Left lobe of liver (tissue), 2 donors: ENCODE data around the gene PLCD4. TPM values are rescaled to one million over a fixed set of nuclear protein-coding genes. Genes with fewer than 3 reads are reported as not detected.
A peak's percentile ranks its signal among the peaks of the same experiment; 100 is the strongest.

Source experiments
- ATAC-seq: fragments of 200-7000 bp; cut with Tn5 transposase; one replicate; pipeline ENCODE4 v1.9.1; 2020; ENCODE audit warnings: mild to moderate bottlenecking, moderate library complexity
- DNase-seq: peaks from one replicate; pipeline ENCODE4 v3.0.0-alpha.2; 2020; ENCODE audit warnings: low spot score
- total RNA-seq: library from RNA; stranded (reverse); gene quantifications from one replicate; pipeline ENCODE4 v1.2.1, GENCODE V29; 2021
- donor health status: DM: no; HTN: no; CAD: no; lungs with moderate emphysema.
- donor health status: DM: no; HTN: yes; CAD: no.

PLCD4 gene
- 0.43 TPM for total RNA-seq

GRCh38 chr2:218607436-218608115 is at the start of gene PLCD4:
Gene PLCD4 (plus strand): TSS chr2:218607899. CDS start chr2:218615740, 7,841 bp downstream.
- ATAC-seq (peak; percentile 72), DNase-seq (peak; percentile 34)

- ATAC-seq: no peak
- DNase-seq: no peak
Measured at GRCh38 chr2:218557941-218558340, 49.8 kb upstream of the PLCD4 start.

DNA sequence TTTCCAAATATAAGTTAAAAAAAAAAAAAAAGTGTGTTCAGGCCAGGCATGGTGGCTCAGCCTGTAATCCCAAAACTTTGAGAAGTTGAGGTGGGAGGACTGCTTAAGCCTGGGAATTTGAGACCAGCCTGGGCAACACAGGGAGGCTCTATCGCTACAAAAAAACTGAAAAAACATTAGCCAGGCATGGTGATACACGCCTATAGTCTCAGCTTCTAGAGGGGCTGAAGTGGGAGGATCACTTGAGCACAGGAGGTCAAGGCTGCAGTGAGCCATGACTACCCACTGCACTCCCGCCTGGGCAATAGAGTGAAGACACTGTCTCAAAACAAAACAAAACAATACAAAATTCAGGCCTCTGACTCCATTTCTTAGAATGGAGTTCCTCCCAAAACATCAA is 48.7 kb upstream of the PLCD4 start:
- DNase-seq: no peak
- no peak for ATAC-seq

DNA sequence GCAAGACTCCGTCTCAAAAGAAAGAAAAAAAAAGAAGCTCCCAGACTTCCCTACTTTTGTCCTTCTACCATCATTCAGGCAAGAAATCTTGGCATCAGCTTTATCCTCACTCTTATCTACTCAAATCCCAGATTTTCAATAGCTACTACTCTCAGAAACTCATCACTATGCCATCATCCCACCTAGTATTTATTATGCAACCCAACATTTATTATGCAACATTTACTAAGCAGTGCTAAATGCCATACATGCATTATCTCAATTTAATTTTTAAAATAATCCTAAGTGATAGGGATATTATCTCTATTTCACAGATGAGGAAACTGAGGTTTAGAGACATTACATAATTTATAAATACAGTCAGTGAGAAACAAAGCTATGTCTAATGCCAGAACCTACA is 43.6 kb upstream of the PLCD4 start:
- DNase-seq (no peak), ATAC-seq (no peak)

GRCh38 chr2:218566296-218566695 is 41.4 kb upstream of the PLCD4 start:
- no peak for DNase-seq
- no peak for ATAC-seq

- peak; percentile 65 for ATAC-seq
- DNase-seq: no peak
Measured at GRCh38 chr2:218567797-218568189, 39.9 kb upstream of the PLCD4 start.

GRCh38 chr2:218568190-218569037 is 39.3 kb upstream of the PLCD4 start, which contains the start of the genes CNOT9 and USP37:
Gene CNOT9 (plus strand): TSS chr2:218568839. CDS start chr2:218568955, 116 bp downstream.
Gene USP37 (minus strand): TSS chr2:218568351. CDS start chr2:218558653, 9,698 bp downstream.
- ATAC-seq (peak; percentile 94), DNase-seq (peak; percentile 100)

- peak; percentile 61 for DNase-seq
Measured at GRCh38 chr2:218569038-218569431, 38.7 kb upstream of the PLCD4 start.

DNA sequence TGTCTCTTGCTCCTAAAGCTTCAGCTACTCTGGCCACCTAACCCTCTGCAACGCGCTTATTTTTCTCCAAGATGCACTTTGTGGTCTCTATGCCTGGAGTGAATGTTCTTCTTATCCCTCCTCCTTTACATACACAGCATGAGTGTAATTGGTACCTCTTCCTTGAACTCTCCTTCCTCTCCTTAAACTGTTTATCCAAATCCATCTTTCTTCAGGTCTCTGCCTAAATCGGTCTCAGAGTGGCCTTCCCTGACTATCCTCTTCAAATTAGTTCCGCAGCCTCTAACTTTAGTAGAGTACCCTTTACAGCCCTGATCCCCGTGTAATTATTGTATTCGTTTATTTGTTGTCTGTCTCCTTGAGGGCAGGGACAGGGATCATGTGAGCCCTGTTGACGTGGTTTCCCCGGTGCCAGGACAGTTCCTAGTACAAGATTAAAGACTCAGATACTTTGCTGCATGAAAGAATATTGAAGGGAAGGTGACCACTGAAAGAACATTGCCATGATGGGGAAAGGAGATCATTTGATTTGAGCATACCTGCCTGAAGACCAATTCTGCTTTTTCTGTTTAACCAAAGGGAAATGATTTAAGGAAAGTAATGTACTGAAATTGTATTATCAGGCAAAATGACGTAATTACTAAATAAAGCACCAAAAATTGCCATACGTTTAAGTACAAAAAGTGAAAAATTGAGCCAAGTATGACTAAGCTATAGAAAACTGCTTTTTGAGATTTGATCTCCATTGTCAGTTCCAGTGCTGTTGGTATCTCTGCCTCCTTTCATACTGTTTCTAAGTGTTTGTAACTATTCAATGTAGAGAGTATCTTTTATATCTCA is 37.8 kb upstream of the PLCD4 start:
- DNase-seq (no peak), ATAC-seq (no peak)

More at GRCh38 chr2:218569038-218569431, 38.7 kb upstream of the PLCD4 start:
- ATAC-seq: peak; percentile 40

GRCh38 chr2:218570850-218571249 is 36.8 kb upstream of the PLCD4 start:
- no peak for DNase-seq
- no peak for ATAC-seq

GRCh38 chr2:218576854-218577253 is 30.8 kb upstream of the PLCD4 start:
- ATAC-seq: no peak
- DNase-seq: no peak

GRCh38 chr2:218577482-218578220 is 30.0 kb upstream of the PLCD4 start:
- ATAC-seq: no peak
- DNase-seq: no peak

GRCh38 chr2:218578272-218578877 is 29.3 kb upstream of the PLCD4 start:
- DNase-seq (no peak), ATAC-seq (no peak)

DNA sequence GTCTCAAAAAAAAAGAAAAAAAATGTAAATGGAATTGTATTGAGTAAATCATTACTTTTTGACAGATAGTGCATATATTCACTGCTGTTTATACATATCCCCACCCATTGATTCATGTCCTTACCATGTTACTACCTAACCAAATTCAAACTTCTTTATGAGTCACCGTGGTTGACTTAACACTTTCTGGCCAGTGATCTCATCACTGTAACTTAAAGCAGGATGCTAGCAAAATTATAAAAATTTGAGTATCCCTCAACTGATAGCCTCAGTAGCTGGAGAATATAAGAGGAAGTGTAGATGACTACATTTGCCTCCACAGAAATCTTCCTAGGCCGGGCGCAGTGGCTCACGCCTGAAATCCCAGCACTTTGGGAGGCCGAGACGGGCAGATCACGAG is 25.6 kb upstream of the PLCD4 start:
- DNase-seq (no peak), ATAC-seq (no peak)

DNA sequence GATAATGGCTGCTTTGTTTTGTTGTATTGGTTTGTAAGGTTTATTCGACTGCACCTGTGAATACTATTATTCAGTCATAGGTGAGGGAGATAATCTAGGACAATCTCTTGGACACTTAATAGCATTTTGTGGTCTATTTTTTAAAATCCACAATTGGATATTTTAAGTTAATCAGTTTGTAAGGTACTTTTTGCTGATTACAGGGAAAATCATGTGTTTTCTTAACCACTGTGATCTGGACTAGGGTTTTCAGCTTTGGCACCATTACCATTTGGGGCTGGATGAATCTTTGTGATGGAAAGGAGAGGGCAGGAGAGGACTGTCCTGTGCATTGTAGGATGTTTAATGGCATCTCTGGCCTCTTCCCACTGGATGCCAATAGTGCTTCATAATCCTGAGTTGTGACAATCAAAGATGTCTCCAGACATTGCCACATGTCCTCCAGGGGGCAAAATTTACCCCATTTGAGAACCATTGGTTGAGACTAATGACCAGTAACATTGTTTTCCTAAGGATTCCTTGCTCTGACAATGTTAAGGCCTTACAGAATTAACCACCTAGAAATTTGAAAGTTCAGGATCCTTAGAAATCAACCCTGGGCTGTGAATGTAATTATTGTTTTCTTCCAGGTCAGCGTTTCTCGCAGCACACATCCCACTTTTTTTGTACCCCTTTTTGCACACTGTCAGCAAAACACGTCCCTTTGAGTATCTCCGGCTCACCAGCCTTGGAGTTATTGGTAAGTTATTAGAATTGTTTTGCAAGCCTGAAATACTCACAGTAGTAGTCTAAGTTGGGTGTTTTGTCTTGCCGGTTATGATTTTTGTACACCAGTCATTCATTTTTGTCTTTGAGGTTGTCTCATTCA is 23.5 kb upstream of the PLCD4 start:
- DNase-seq (no peak), ATAC-seq (no peak)

DNA sequence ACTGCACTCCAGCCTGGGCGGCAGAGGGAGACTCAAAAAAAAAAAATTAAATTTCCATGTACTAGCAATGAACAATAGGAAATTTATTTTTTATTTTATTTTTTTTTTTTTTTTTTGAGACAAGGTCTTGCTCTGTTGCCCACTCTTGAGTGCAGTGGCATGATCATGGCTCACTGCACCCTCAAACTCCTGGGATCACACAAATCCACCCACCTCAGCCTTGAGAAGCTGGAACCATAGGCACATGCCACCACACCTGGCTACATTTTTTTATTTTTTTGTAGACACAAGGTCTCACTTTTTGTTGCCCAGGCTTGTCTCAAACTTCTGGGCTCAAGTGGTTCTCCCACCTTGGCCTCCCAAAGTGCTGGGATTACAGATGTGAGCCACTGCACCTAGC is 22.2 kb upstream of the PLCD4 start:
- no peak for DNase-seq
- ATAC-seq: no peak

DNA sequence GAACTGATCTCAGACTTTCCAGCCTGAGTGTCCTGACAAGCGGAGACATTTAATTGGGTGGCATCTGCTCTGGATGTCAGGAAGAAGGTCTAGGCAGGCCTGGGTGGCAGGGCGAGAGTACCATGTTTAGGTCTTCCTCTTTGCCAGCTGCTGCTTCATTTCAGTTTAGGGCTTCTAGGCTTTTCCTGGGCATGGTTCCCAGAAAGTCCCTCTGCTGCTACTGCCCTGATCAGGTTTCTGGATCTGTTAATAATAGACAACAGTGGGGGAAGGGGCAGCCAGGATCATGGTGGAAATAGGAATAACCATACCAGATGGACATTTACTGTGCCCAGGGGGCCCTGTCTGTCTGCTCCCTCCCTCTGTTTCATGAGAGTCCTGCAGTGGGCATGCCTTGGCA is 2.3 kb upstream of the PLCD4 start:
- DNase-seq: peak; percentile 61

GRCh38 chr2:218615868-218616315 is 8.2 kb downstream of the PLCD4 start:
- ATAC-seq: peak; percentile 100
- peak; percentile 79 for DNase-seq

More for the DNA sequence above, 2.3 kb upstream of the PLCD4 start:
- ATAC-seq: peak; percentile 84
